A375 (cell line): ENCODE data around the gene XNDC1N. TPM values are rescaled to one million over a fixed set of nuclear protein-coding genes. Genes with fewer than 3 reads are reported as not detected.

ENCODE experiments used
- total RNA-seq: library from RNA; depleted of rRNA; stranded (reverse); fragments of >200 nt; shearing (Covaris generic); gene quantifications from 2 replicates; pipeline ENCODE4 v1.2.3, GENCODE V29; 2014; rRNA removed

Gene XNDC1N
- total RNA-seq = 9.7 and 11.8 TPM in 2 replicates

GRCh38 chr11:71927820-71928736 is at the start of gene XNDC1N:
XNDC1N (minus strand) TSS chr11:71928594; CDS start chr11:71923353, 5,241 bp downstream.

GRCh38 chr11:71928737-71929443 is 496 bp upstream of the XNDC1N start, which contains the start of gene RNF121:
RNF121 (plus strand) TSS chr11:71929046; CDS start chr11:71929062, 16 bp downstream.

Other genes starting within 250 kb of the XNDC1N start
- not detected in 2 replicates for gene DEFB108B, start 95.4 kb downstream of the XNDC1N start, total RNA-seq
- not detected in 2 replicates for gene DEFB131B, start 50.1 kb downstream of the XNDC1N start, total RNA-seq
- 21.9 and 24.4 TPM in 2 replicates for gene RNF121, start 452 bp upstream of the XNDC1N start, total RNA-seq
- 1.8 and 2.4 TPM in 2 replicates for gene IL18BP, start 70.3 kb upstream of the XNDC1N start, total RNA-seq
- gene NUMA1, start 151.9 kb upstream of the XNDC1N start, total RNA-seq = 181 and 186 TPM in 2 replicates
- 9.9 and 10.5 TPM in 2 replicates for gene LRRC51, start 152.3 kb upstream of the XNDC1N start, total RNA-seq
- 109 and 119 TPM in 2 replicates for gene LAMTOR1, start 174.7 kb upstream of the XNDC1N start, total RNA-seq
- not detected in 2 replicates for gene TOMT, start 177.3 kb upstream of the XNDC1N start, total RNA-seq
- gene ANAPC15, start 184.1 kb upstream of the XNDC1N start, total RNA-seq = 66.4 and 80.2 TPM in 2 replicates
- not detected in 2 replicates for gene FOLR3, start 207.1 kb upstream of the XNDC1N start, total RNA-seq